Measurements from ENCODE around the gene MAPK12.
A peak's percentile ranks its signal among the peaks of the same experiment; 100 is the strongest.
"Not testable (repeated sequence)": the region's sequence is repeated elsewhere in the genome, so short reads cannot be mapped to it uniquely, and the experiment has no call there.

The MAPK12 gene

GRCh38 chr22:50210378-50211139 lies 50.9 kb downstream of the MAPK12 start:
- no peak for DNase-seq

DNA sequence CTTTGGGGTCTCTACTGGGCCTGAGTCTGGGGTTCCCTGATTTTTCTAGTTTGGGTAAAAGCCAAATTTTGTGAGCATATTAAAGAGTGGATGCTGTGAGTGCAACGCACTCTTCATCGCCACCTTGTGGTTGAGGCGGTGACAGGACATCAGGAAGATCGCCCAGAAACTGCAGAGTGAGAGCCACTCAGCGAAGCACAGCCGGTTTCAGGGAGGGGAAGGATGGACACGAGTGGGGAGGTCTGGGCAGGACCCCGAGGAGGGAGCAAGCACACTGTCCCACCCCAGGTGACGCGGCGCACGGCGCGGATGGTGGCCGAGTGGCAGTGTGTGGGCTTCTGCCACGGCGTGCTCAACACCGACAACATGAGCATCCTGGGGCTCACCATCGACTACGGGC lies 51.6 kb downstream of the MAPK12 start:
- peak; percentile 65 for DNase-seq

DNA sequence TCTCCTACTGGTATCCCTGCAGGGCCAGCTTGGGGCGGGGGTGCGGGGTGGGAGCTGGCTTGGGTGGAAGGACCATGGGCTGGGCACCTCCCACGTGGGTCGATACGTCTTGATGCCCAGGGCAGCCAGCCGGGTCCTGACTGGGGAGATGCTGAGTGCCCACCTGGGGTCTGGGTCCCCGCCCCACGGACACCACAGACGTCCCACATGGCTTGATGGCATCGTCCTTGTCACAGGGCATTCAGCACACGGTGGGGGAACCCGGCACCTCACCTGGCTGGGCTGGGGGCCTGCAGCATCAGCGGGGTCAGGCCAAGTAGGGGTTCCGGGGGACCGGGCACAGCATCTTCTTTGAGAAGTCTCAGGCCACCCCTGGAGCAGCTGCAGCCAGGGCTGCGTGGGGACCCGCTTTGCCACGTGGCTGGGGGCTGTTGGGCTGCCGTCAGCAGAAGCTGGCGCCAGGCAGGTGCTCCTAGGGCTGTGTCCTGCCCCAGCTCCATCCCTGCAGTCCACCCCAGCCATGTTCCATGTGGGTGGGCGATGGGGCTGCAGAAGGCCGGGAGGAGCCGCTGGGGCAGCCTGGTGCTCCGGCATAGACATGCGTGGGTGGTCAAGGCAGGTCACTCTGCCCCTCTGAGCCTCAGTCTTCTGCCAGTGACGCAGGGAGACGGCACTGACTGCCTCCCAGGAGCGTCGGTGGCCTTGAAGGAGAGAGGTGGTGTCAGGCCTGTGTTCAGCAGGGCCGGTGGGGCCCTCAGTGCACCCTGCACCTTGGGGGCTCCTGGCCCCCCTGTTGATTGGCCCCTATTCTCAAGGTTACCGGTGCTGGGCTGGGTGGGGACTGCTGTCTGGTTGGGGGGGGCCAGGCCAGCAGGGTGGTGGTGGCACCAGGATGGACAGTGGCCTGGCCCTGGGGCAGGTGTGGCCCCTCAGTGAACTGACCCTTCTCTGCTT lies 52.3 kb downstream of the MAPK12 start:
- no peak for DNase-seq

DNA sequence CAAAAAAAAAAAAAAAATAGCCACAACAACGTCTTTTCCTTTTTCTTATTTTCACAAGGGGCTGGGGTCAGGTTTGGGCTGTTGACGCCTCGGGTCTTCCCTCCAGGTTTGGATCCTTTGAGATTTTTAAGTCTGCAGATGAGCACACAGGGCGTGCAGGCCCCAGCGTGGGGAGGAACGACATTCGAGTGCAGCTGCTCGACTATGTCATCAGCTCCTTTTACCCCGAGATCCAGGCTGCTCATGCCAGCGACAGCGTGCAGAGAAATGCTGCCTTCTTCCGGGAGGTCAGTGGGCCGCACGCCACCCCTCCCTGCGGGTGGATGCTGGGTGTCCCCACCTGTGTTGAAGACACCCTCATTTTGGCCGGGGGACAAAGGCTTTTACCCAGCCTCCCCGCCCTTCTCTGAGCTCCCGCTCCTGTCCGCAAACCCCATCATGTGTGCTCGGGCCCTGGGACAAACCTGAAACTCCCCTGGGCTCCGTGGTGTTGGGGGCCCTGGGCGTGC lies 53.0 kb downstream of the MAPK12 start:
- DNase-seq, result no peak

GRCh38 chr22:50207383-50208140 lies 53.9 kb downstream of the MAPK12 start:
- DNase-seq, result no peak

- DNase-seq, result peak; percentile 47
Observed at GRCh38 chr22:50206599-50206998, 54.9 kb downstream of the MAPK12 start.

GRCh38 chr22:50205781-50206569 lies 55.5 kb downstream of the MAPK12 start:
- no peak for DNase-seq

GRCh38 chr22:50204998-50205397 lies 56.5 kb downstream of the MAPK12 start:
- DNase-seq, result not testable (repeated sequence)

DNA sequence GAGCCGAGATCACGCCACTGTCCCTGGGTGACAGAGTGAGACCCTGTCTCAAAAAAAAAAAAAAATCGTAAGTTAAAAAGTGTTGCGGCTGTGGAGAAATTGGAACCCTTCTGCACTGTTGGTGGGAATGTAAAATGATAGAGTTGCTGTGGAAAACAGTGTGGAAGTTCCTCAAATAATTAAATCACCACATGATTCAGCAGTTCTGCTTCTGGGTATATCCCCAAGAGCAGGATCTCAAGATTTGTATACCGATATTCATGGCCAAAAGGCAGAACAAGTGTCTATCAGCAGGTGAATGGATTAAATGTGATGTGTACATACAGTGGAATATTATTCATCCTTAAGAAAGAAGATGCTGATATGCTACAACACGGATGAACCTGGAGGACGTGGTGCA lies 56.9 kb downstream of the MAPK12 start:
- no peak for DNase-seq

GRCh38 chr22:50203288-50203687 lies 58.2 kb downstream of the MAPK12 start:
- no peak for DNase-seq

Measured in NCI-H82 (cell line).